PFSK-1 (cell line): Measurements from ENCODE around the gene PCDHA11.
A peak's percentile ranks its signal among the peaks of the same experiment; 100 is the strongest.

Experiments
- FOXP2 ChIP-seq: optimal IDR thresholded peaks from 2 replicates; pipeline ENCODE3; 2011; ENCODE audit warnings: borderline replicate concordance, control low read depth, inconsistent platforms; ENCODE audit not compliant: insufficient read depth; ENCODE audit errors: extremely low read length, extremely low read depth
- POLR2AphosphoS5 ChIP-seq: IDR thresholded peaks from 2 replicates; pipeline ENCODE4 v1.6.1; 2012; ENCODE audit warnings: low read depth, mild to moderate bottlenecking, control low read depth, low read length, moderate library complexity
- SIN3A ChIP-seq: IDR thresholded peaks from 2 replicates; pipeline ENCODE4 v1.6.1; 2012; ENCODE audit warnings: mild to moderate bottlenecking, low read length, moderate library complexity, borderline replicate concordance; ENCODE audit not compliant: insufficient read depth
- TAF1 ChIP-seq: IDR thresholded peaks from 2 replicates; pipeline ENCODE4 v1.6.1; 2012; ENCODE audit warnings: low read length, control low read depth, borderline replicate concordance; ENCODE audit not compliant: insufficient read depth
- TF ChIP-seq, protein P1 (sequence below), 2 experiments: IDR thresholded peaks; 2 replicates each; pipeline versions ENCODE4 v1.6.1 to v1.8.0; 2011 to 2012; ENCODE audit warnings: low read depth in 2 of 2, low read length in 2 of 2, control low read depth in 1 of 2, inconsistent platforms in 1 of 2, mild to moderate bottlenecking in 1 of 2, moderate library complexity in 1 of 2; ENCODE audit not compliant: insufficient read depth in 1 of 2

The PCDHA11 gene

DNA sequence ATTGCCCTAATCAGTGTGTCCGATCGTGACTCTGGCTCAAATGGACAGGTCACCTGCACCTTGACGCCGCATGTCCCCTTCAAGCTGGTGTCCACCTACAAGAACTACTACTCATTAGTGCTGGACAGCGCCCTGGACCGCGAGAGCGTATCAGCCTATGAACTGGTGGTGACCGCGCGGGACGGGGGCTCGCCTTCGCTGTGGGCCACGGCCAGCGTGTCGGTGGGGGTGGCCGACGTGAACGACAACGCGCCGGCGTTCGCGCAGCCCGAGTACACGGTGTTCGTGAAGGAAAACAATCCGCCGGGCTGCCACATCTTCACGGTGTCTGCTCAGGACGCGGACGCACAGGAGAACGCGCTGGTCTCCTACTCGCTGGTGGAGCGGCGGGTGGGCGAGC is 14.6 kb downstream of the PCDHA11 start:
- TF ChIP-seq, protein P1, sequence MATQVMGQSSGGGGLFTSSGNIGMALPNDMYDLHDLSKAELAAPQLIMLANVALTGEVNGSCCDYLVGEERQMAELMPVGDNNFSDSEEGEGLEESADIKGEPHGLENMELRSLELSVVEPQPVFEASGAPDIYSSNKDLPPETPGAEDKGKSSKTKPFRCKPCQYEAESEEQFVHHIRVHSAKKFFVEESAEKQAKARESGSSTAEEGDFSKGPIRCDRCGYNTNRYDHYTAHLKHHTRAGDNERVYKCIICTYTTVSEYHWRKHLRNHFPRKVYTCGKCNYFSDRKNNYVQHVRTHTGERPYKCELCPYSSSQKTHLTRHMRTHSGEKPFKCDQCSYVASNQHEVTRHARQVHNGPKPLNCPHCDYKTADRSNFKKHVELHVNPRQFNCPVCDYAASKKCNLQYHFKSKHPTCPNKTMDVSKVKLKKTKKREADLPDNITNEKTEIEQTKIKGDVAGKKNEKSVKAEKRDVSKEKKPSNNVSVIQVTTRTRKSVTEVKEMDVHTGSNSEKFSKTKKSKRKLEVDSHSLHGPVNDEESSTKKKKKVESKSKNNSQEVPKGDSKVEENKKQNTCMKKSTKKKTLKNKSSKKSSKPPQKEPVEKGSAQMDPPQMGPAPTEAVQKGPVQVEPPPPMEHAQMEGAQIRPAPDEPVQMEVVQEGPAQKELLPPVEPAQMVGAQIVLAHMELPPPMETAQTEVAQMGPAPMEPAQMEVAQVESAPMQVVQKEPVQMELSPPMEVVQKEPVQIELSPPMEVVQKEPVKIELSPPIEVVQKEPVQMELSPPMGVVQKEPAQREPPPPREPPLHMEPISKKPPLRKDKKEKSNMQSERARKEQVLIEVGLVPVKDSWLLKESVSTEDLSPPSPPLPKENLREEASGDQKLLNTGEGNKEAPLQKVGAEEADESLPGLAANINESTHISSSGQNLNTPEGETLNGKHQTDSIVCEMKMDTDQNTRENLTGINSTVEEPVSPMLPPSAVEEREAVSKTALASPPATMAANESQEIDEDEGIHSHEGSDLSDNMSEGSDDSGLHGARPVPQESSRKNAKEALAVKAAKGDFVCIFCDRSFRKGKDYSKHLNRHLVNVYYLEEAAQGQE (IDR thresholded peaks at IDR 0.05; ENCODE audit: insufficient read depth in 1 of 2, low read depth in 2 of 2, low read length in 2 of 2), result peak in 1 of 2 experiments; percentile 76; a peak in 2 of 4 replicates
- no peak for TF ChIP-seq POLR2AphosphoS5

DNA sequence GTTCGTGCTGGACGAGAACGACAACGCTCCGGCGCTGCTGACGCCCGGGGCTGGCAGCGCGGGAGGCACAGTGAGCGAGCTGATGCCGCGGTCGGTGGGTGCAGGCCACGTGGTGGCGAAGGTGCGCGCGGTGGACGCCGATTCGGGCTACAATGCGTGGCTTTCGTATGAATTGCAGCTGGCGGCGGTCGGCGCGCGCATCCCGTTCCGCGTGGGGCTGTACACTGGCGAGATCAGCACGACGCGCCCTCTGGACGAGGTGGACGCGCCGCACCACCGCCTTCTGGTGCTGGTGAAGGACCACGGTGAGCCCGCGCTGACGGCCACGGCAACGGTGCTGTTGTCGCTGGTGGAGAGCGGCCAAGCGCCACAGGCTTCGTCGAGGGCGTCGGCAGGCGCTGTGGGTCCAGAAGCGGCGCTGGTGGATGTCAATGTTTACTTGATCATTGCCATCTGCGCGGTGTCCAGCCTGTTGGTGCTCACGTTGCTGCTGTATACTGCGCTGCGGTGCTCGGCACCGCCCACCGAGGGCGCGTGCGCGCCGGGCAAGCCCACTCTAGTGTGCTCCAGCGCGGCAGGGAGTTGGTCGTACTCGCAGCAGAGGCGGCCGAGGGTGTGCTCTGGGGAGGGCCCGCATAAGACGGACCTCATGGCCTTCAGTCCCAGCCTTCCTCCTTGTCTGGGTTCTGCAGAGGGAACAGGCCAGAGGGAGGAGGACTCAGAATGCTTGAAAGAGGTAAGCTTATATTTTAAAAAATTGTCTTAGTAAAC is 15.4 kb downstream of the PCDHA11 start:
- TF ChIP-seq, protein P1 (IDR thresholded peaks at IDR 0.05; ENCODE audit: insufficient read depth in 1 of 2, low read depth in 2 of 2, low read length in 2 of 2), result no peak
- TF ChIP-seq POLR2AphosphoS5 (no peak), TAF1 (no peak), SIN3A (no peak), FOXP2 (no peak)

DNA sequence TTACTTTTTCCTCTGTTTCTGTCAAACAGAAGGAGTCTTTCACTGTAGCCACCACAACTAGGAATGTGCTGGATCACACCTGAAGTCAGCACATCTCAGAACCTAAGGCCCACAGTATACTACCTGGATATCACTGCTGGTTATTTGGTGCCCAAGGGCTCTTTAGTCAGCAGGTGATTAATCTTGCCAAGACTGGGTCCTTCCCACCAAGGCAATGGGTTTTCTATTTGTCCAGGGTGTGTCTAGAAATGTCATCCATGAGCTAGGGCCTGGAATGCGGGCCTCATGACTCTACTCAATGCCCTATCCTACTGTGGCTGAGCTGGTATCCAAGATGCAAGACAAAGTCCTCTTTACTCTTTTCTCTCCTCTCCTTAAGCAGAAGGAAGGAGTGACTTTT is 47.6 kb downstream of the PCDHA11 start:
- no peak for TF ChIP-seq FOXP2
- no peak for TF ChIP-seq POLR2AphosphoS5
- TF ChIP-seq, protein P1 (IDR thresholded peaks at IDR 0.05; ENCODE audit: insufficient read depth in 1 of 2, low read depth in 2 of 2, low read length in 2 of 2), result no peak
- no peak for TF ChIP-seq SIN3A
- no peak for TF ChIP-seq TAF1
